T-helper 2 cell treated with Interferon-gamma antibody and Interleukin-4, amounts not matched to agents 5 μg/mL and 100 μg/mL, for 36 hours (primary cell): ENCODE measurements around the gene PIAS1.
A peak's percentile ranks its signal among the peaks of the same experiment; 100 is the strongest.
"Not testable (repeated sequence)": the region's sequence is repeated elsewhere in the genome, so short reads cannot be mapped to it uniquely, and the experiment has no call there.

Source experiments
- DNase-seq: peaks from one replicate; pipeline ENCODE4 v3.0.0; 2021; ENCODE audit warnings: low spot score
- H3K27ac Mint-ChIP-seq: one replicate; pipeline ENCODE4 v1.8.0; 2021; ENCODE audit warnings: mild to moderate bottlenecking, mixed read lengths
- H3K27me3 Mint-ChIP-seq: one replicate; pipeline ENCODE4 v1.8.0; 2021; ENCODE audit warnings: low read depth, mixed read lengths
- H3K36me3 Mint-ChIP-seq: one replicate; pipeline ENCODE4 v1.8.0; 2021; ENCODE audit warnings: low read depth, mixed read lengths
- H3K4me1 Mint-ChIP-seq: one replicate; pipeline ENCODE4 v1.8.0; 2021; ENCODE audit warnings: low read depth, mixed read lengths
- H3K4me3 Mint-ChIP-seq: one replicate; pipeline ENCODE4 v1.8.0; 2022; ENCODE audit warnings: mild to moderate bottlenecking, moderate library complexity, mixed read lengths
- H3K9me3 Mint-ChIP-seq: one replicate; pipeline ENCODE4 v1.8.0; 2021; ENCODE audit warnings: mixed read lengths

PIAS1 gene

GRCh38 chr15:68214838-68215254 is 160.7 kb downstream of the PIAS1 start:
- Mint-ChIP-seq H3K27ac (no peak overlapping the region), H3K4me1 (peaks cover 5% of the 10 kb centered on the region), H3K36me3 (peaks cover 12% of the 10 kb centered on the region), H3K4me3 (no peak overlapping the region), H3K27me3 (no peaks in the 10 kb centered on the region), H3K9me3 (no peaks in the 10 kb centered on the region)
- no peak for DNase-seq

- H3K27ac Mint-ChIP-seq, result no peak overlapping the region
- DNase-seq, result no peak
- no peak overlapping the region for H3K4me3 Mint-ChIP-seq
- no peaks in the 10 kb centered on the region for H3K27me3 Mint-ChIP-seq
- H3K9me3 Mint-ChIP-seq, result no peaks in the 10 kb centered on the region
- no peaks in the 10 kb centered on the region for H3K4me1 Mint-ChIP-seq
- peaks cover 14% of the 10 kb centered on the region for H3K36me3 Mint-ChIP-seq
These were observed 163.2 kb downstream of the PIAS1 start for GRCh38 chr15:68217341-68217740.

- H3K36me3 Mint-ChIP-seq, result peaks cover 21% of the 10 kb centered on the region
- H3K9me3 Mint-ChIP-seq, result no peaks in the 10 kb centered on the region
- DNase-seq, result no peak
- no peaks in the 10 kb centered on the region for H3K27me3 Mint-ChIP-seq
- no peak overlapping the region for H3K27ac Mint-ChIP-seq
- no peaks in the 10 kb centered on the region for H3K4me1 Mint-ChIP-seq
- no peak overlapping the region for H3K4me3 Mint-ChIP-seq
These were observed 164.2 kb downstream of the PIAS1 start for GRCh38 chr15:68218331-68218730.

GRCh38 chr15:68218847-68219798 is 165.0 kb downstream of the PIAS1 start:
- peaks cover 21% of the 10 kb centered on the region for H3K36me3 Mint-ChIP-seq
- no peaks in the 10 kb centered on the region for H3K4me1 Mint-ChIP-seq
- no peaks in the 10 kb centered on the region for H3K9me3 Mint-ChIP-seq
- no peak overlapping the region for H3K27ac Mint-ChIP-seq
- no peak overlapping the region for H3K4me3 Mint-ChIP-seq
- DNase-seq, result no peak
- no peaks in the 10 kb centered on the region for H3K27me3 Mint-ChIP-seq

- Mint-ChIP-seq H3K9me3 (no peaks in the 10 kb centered on the region), H3K4me3 (no peak overlapping the region), H3K27me3 (no peaks in the 10 kb centered on the region), H3K4me1 (peaks cover 9% of the 10 kb centered on the region), H3K36me3 (peaks cover 31% of the 10 kb centered on the region), H3K27ac (no peak overlapping the region)
- DNase-seq, result no peak
These were observed 166.4 kb downstream of the PIAS1 start for GRCh38 chr15:68220489-68220888.

GRCh38 chr15:68220967-68221366 is 166.9 kb downstream of the PIAS1 start:
- Mint-ChIP-seq H3K4me3 (no peak overlapping the region), H3K27ac (no peak overlapping the region), H3K9me3 (no peaks in the 10 kb centered on the region), H3K4me1 (peaks cover 9% of the 10 kb centered on the region), H3K27me3 (no peaks in the 10 kb centered on the region), H3K36me3 (peaks cover 31% of the 10 kb centered on the region)
- DNase-seq, result no peak

GRCh38 chr15:68221530-68222431 is 167.7 kb downstream of the PIAS1 start:
- DNase-seq, H3K9me3 Mint-ChIP-seq: not testable (repeated sequence)

GRCh38 chr15:68222432-68222743 is 168.3 kb downstream of the PIAS1 start:
- peaks cover 27% of the 10 kb centered on the region for H3K36me3 Mint-ChIP-seq
- not testable (repeated sequence) for H3K27ac Mint-ChIP-seq, H3K4me3 Mint-ChIP-seq, H3K27me3 Mint-ChIP-seq, H3K9me3 Mint-ChIP-seq, DNase-seq
- peaks cover 15% of the 10 kb centered on the region for H3K4me1 Mint-ChIP-seq

More at GRCh38 chr15:68221530-68222431, 167.7 kb downstream of the PIAS1 start:
- H3K4me1 Mint-ChIP-seq, H3K27ac Mint-ChIP-seq, H3K27me3 Mint-ChIP-seq, H3K4me3 Mint-ChIP-seq: not testable (repeated sequence)
- peaks cover 31% of the 10 kb centered on the region for H3K36me3 Mint-ChIP-seq

- Mint-ChIP-seq H3K27ac (no peak overlapping the region), H3K36me3 (peaks cover 22% of the 10 kb centered on the region), H3K27me3 (no peaks in the 10 kb centered on the region), H3K4me1 (peaks cover 23% of the 10 kb centered on the region), H3K4me3 (no peak overlapping the region), H3K9me3 (no peaks in the 10 kb centered on the region)
- DNase-seq, result no peak
These were observed 169.1 kb downstream of the PIAS1 start for GRCh38 chr15:68223171-68223570.

- Mint-ChIP-seq H3K4me3 (no peak overlapping the region), H3K9me3 (no peaks in the 10 kb centered on the region), H3K27me3 (no peaks in the 10 kb centered on the region), H3K36me3 (peaks cover 27% of the 10 kb centered on the region), H3K4me1 (peaks cover 29% of the 10 kb centered on the region), H3K27ac (no peak overlapping the region)
- no peak for DNase-seq
These were observed 170.0 kb downstream of the PIAS1 start for GRCh38 chr15:68224108-68224507.

- H3K27me3 Mint-ChIP-seq, result no peaks in the 10 kb centered on the region
- peaks cover 27% of the 10 kb centered on the region for H3K36me3 Mint-ChIP-seq
- H3K4me3 Mint-ChIP-seq, result peak overlapping the region; percentile 21
- peak overlapping the region; percentile 47 for H3K27ac Mint-ChIP-seq
- DNase-seq, result no peak
- no peaks in the 10 kb centered on the region for H3K9me3 Mint-ChIP-seq
- H3K4me1 Mint-ChIP-seq, result peaks cover 29% of the 10 kb centered on the region
These were observed 170.6 kb downstream of the PIAS1 start for GRCh38 chr15:68224546-68225250.

GRCh38 chr15:68225442-68225841 is 171.3 kb downstream of the PIAS1 start:
- not testable (repeated sequence) for DNase-seq, H3K9me3 Mint-ChIP-seq, H3K27me3 Mint-ChIP-seq, H3K27ac Mint-ChIP-seq
- Mint-ChIP-seq H3K36me3 (peaks cover 24% of the 10 kb centered on the region), H3K4me3 (peak overlapping the region; percentile 21), H3K4me1 (peaks cover 35% of the 10 kb centered on the region)

GRCh38 chr15:68227643-68228142 is 173.6 kb downstream of the PIAS1 start:
- peak overlapping the region; percentile 13 for H3K27ac Mint-ChIP-seq

More at GRCh38 chr15:68227643-68228142, 173.6 kb downstream of the PIAS1 start:
- DNase-seq, result no peak
- peak overlapping the region; percentile 99 for H3K4me3 Mint-ChIP-seq
- H3K4me1 Mint-ChIP-seq, result peaks cover 35% of the 10 kb centered on the region
- peaks cover 4% of the 10 kb centered on the region for H3K27me3 Mint-ChIP-seq
- peaks cover 24% of the 10 kb centered on the region for H3K36me3 Mint-ChIP-seq
- no peaks in the 10 kb centered on the region for H3K9me3 Mint-ChIP-seq
